IPS DF 6.9 (cell line): Measurements from ENCODE around the gene ZBTB42.
"Not testable (repeated sequence)": the region's sequence is repeated elsewhere in the genome, so short reads cannot be mapped to it uniquely, and the experiment has no call there.

Source experiments
- DNase-seq: peaks from one replicate; pipeline ENCODE4 v3.0.0-alpha.2; 2013; ENCODE audit warnings: low read depth, low spot score
- H3K27ac ChIP-seq: one replicate; pipeline ENCODE4 v1.5.1; 2013; ENCODE audit warnings: low read length, control low read depth
- H3K27me3 ChIP-seq: 2 replicates; pipeline ENCODE4 v1.6.1; 2013; ENCODE audit warnings: mild to moderate bottlenecking, low read length; ENCODE audit not compliant: control insufficient read depth, insufficient read depth
- H3K36me3 ChIP-seq: 2 replicates; pipeline ENCODE4 v1.6.1; 2013; ENCODE audit warnings: low read length; ENCODE audit not compliant: control insufficient read depth, insufficient read depth
- H3K4me1 ChIP-seq: 2 replicates; pipeline ENCODE4 v1.6.1; 2013; ENCODE audit warnings: low read length; ENCODE audit not compliant: control insufficient read depth, insufficient read depth
- H3K4me3 ChIP-seq: 2 replicates; pipeline ENCODE4 v1.5.1; 2013; ENCODE audit warnings: mild to moderate bottlenecking, low read length
- H3K9me3 ChIP-seq: 2 replicates; pipeline ENCODE4 v1.6.1; 2013; ENCODE audit warnings: low read length, inconsistent platforms; ENCODE audit not compliant: control insufficient read depth, insufficient read depth
- WGBS: extraction: QIAGEN DNeasy Blood & Tissue Kit; methylation state at CpG from one replicate; pipeline ENCODE4 v1.1.7; 2013; ENCODE audit warnings: mixed read lengths, missing lambda C conversion rate; ENCODE audit not compliant: insufficient read length, insufficient coverage; 5-methylcytosine and 5-hydroxymethylcytosine counted together

ZBTB42 gene

GRCh38 chr14:104826861-104827176 is 25.9 kb downstream of the ZBTB42 start:
- no peaks in the 10 kb centered on the region for H3K36me3 ChIP-seq
- no CpG with 5 or more reads among the region's 27 CpGs for WGBS
- peak overlapping the region; percentile 35; the same call in 1 of the 2 replicates for H3K4me3 ChIP-seq
- DNase-seq, result no peak
- no peaks in the 10 kb centered on the region; the same call in 1 of the 2 replicates for H3K27me3 ChIP-seq
- no peaks in the 10 kb centered on the region for H3K9me3 ChIP-seq
- peaks cover 1% of the 10 kb centered on the region; the same call in 1 of the 2 replicates for H3K4me1 ChIP-seq
- H3K27ac ChIP-seq, result no peak overlapping the region

- H3K36me3 ChIP-seq, result no peaks in the 10 kb centered on the region
- H3K4me1 ChIP-seq, result peaks cover 1% of the 10 kb centered on the region; the same call in 1 of the 2 replicates
- H3K9me3 ChIP-seq, result no peaks in the 10 kb centered on the region
- DNase-seq, result no peak
- no peaks in the 10 kb centered on the region; the same call in 1 of the 2 replicates for H3K27me3 ChIP-seq
- WGBS, result no CpG with 5 or more reads among the region's 39 CpGs
- H3K27ac ChIP-seq, result no peak overlapping the region
- H3K4me3 ChIP-seq, result peak overlapping the region; percentile 35; the same call in 1 of the 2 replicates
Measured at GRCh38 chr14:104827177-104828055, 26.5 kb downstream of the ZBTB42 start.

GRCh38 chr14:104830781-104831180 is 29.9 kb downstream of the ZBTB42 start:
- no CpG with 5 or more reads among the region's 9 CpGs for WGBS
- Histone ChIP-seq H3K27ac (no peak overlapping the region), H3K9me3 (no peaks in the 10 kb centered on the region), H3K27me3 (no peaks in the 10 kb centered on the region), H3K4me1 (peaks cover 1% of the 10 kb centered on the region; the same call in 1 of the 2 replicates), H3K36me3 (no peaks in the 10 kb centered on the region), H3K4me3 (no peak overlapping the region)
- no peak for DNase-seq

- no CpG with 5 or more reads among the region's 41 CpGs for WGBS
- H3K9me3 ChIP-seq, H3K27me3 ChIP-seq, H3K36me3 ChIP-seq, H3K4me1 ChIP-seq, H3K4me3 ChIP-seq, H3K27ac ChIP-seq, DNase-seq: not testable (repeated sequence)
Measured at GRCh38 chr14:104836171-104836935, 35.5 kb downstream of the ZBTB42 start.

- Histone ChIP-seq H3K4me3 (no peak overlapping the region), H3K27ac (no peak overlapping the region), H3K27me3 (0 out of 2 replicates have a peak, but pooled peaks cover 2% of the 10 kb centered on the region), H3K36me3 (no peaks in the 10 kb centered on the region), H3K4me1 (peaks cover 5% of the 10 kb centered on the region; the same call in 1 of the 2 replicates), H3K9me3 (no peaks in the 10 kb centered on the region)
- no CpG with 5 or more reads among the region's 1 CpG for WGBS
- DNase-seq, result no peak
Measured at GRCh38 chr14:104841730-104842129, 40.8 kb downstream of the ZBTB42 start.

- H3K27me3 ChIP-seq, result 0 out of 2 replicates have a peak, but pooled peaks cover 2% of the 10 kb centered on the region
- H3K27ac ChIP-seq, result no peak overlapping the region
- WGBS, result no CpG with 5 or more reads among the region's 13 CpGs
- no peak for DNase-seq
- peaks cover 5% of the 10 kb centered on the region; the same call in 1 of the 2 replicates for H3K4me1 ChIP-seq
- no peaks in the 10 kb centered on the region for H3K36me3 ChIP-seq
- no peaks in the 10 kb centered on the region for H3K9me3 ChIP-seq
- H3K4me3 ChIP-seq, result peak overlapping the region; percentile 26; the same call in 1 of the 2 replicates
Measured at GRCh38 chr14:104843006-104843405, 42.1 kb downstream of the ZBTB42 start.

GRCh38 chr14:104843442-104844305 is 42.8 kb downstream of the ZBTB42 start:
- Histone ChIP-seq H3K4me3 (peak overlapping the region; percentile 26; the same call in 1 of the 2 replicates), H3K27me3 (0 out of 2 replicates have a peak, but pooled peaks cover 2% of the 10 kb centered on the region), H3K9me3 (no peaks in the 10 kb centered on the region), H3K27ac (no peak overlapping the region), H3K36me3 (no peaks in the 10 kb centered on the region), H3K4me1 (peaks cover 5% of the 10 kb centered on the region; the same call in 1 of the 2 replicates)
- WGBS, result no CpG with 5 or more reads among the region's 69 CpGs
- no peak for DNase-seq

GRCh38 chr14:104844306-104845032 is 43.6 kb downstream of the ZBTB42 start:
- Histone ChIP-seq H3K4me1 (peaks cover 5% of the 10 kb centered on the region; the same call in 1 of the 2 replicates), H3K27ac (no peak overlapping the region), H3K4me3 (peak overlapping the region; percentile 10; the same call in 1 of the 2 replicates), H3K9me3 (no peaks in the 10 kb centered on the region), H3K36me3 (no peaks in the 10 kb centered on the region), H3K27me3 (0 out of 2 replicates have a peak, but pooled peaks cover 2% of the 10 kb centered on the region)
- no peak for DNase-seq
- WGBS, result no CpG with 5 or more reads among the region's 27 CpGs

GRCh38 chr14:104845033-104845666 is 44.2 kb downstream of the ZBTB42 start:
- 0 out of 2 replicates have a peak, but pooled peaks cover 2% of the 10 kb centered on the region for H3K27me3 ChIP-seq

More at GRCh38 chr14:104845033-104845666, 44.2 kb downstream of the ZBTB42 start:
- WGBS, result no CpG with 5 or more reads among the region's 4 CpGs
- no peak for DNase-seq
- Histone ChIP-seq H3K27ac (no peak overlapping the region), H3K36me3 (no peaks in the 10 kb centered on the region), H3K9me3 (no peaks in the 10 kb centered on the region), H3K4me1 (peaks cover 5% of the 10 kb centered on the region; the same call in 1 of the 2 replicates), H3K4me3 (no peak overlapping the region)
